ENCODE data around the gene VSIG10L.

Gene VSIG10L

DNA sequence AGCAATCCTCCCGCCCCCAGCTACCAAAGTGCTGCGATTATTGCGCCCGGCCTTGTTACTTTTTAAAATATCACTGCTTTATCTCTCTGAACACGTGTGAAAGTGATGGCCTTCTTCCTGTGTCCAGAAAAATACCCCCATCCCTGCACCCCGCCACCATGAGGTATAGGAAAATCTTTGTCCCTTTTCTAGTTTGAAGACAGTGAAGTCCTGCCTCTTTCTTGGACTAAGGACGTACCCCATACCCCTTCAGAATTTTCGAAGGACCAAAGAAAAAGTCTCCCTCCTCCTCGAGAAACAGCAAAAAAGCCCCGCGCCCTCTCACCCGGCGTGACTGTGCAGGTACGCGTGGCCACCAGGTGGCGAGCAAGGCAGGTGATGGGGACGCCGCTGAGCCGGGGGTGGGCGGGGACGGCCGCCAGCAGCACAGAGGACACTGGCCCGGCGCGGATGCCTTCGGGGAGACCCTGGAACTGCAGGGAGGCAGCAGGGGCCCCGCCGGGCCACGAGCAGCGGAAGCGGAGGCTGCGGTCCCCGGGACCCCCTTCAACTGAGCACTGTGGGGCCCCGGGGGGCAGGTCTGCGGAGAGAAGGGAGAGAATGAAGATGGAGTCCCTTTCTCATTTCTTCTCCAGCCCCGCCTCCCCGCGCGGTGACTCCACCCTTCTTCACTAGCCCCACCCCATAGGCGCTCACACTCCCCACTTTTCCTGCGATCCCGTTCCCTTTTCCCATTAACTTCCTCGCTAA, 3.2 kb downstream of the VSIG10L start:
- peak; percentile 83 for DNase-seq (ENCODE audit: low spot score)

DNA sequence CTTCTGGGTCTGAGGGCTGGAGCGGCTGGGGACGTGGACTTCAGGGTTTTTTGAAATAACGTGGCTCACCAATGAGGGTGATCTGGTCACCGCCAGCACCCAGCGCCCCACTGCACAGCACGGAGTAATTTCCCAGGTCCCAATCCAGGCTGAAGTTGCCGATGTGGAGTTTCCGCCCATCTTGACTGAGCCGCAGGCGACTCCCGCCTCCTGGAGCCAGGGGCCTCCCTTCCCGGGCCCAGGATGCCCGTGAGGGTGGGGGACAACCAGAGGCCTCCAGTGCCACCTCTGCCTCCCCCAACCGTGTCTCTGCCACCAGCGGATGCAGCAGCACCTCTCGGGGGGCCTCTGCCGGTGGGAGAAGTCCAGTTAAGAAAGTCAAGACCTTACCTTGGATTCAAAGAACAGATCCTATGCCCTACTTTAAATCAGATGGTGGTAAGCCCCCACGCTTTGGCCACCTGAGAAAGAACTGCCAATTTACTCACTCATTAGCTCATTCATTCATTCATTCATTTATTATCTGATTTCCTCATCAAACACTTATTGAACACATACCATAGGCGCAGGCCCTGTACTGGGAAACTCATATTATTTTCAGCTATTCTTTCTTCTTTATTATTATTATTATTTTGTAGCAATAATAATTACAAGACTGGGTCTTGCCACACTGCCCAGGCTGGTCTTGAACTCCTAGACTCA, 3.9 kb downstream of the VSIG10L start:
- DNase-seq (ENCODE audit: low spot score) = no peak

DNA sequence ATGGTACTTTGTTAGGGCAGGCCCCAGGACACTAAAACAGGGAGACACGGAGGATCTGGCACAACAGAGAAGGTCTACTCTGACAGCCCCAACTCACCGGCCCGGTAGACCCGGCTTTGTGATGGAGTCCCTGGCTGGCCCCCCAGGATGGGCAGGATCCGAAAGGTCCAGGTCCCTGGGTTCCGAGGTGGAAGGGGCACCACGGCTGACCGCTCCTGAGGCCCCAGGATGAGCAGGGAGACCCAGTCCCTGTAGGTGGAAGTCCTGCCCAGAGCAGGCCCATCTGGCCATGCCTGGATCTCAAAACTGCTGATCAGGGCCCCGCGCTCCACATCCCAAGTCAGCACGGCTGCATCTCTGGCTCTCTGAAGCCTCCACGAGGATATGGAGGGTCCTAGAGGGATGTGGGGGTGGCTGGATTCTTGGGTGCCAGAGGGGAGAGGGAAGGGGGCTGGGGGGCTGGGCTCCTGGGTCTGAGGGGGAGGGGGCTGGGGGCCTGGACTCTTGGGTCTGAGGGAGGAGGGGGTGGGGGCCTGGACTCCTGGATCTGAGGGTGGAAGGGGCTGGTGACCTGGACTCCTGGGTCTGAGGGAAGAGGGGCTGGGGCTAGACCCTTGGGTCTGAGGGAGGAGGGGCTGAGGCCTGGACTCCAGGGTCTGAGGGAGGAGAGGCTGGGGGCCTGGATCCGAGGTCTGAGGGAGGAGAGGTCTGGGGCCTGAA, 4.6 kb downstream of the VSIG10L start:
- no peak for DNase-seq (ENCODE audit: low spot score)

DNA sequence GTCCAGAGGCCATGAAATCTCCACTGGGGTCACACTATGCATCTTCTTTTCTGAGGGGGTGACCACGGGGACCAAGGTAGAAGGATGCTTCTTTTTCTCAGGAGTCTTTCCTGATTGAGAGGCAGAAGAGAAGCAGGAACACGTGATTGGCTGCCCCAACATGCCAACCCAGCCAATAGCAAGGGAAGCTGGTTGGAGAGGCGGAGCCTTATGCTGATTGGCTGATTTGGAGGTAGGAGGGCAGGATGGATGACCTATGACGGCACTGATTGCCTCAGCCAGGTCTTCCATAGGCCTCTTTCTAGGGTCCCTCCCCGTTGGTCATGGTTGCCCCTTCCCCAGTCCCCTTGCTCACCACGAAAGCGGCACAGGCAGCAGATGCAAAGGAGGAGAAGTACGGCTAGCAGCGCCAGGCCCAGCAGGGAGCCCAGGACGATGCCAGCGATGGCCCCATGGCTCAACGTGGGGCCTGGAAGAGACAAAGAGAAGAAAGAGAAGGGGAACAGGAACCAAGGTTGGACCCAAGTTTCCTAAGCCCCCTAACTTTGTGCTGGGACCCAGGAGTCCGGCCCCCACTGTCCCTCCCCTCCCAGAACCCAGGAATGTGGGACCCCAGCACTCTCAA, 8.0 kb downstream of the VSIG10L start:
- peak; percentile 20 for DNase-seq (ENCODE audit: low spot score)

DNA sequence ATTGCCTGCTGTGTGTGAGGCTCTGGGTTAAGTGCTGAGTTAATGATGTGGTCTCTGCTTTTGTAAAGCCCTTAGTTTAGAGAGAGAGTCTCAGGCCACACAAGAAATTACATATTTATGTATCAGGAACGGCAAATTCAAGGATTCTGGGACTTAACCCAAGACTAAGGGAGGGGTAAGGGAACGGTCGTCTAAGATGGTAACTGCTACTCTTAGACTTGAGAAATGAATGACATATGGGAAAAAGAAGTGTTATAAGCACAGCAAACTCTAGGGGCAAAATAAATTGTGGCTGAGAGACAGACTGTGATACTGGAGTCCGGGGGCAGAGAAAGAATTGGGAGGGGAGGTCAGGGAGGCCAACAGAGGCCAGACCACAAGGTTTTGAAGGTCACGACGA, 10.2 kb downstream of the VSIG10L start:
- DNase-seq (ENCODE audit: low spot score) = no peak

DNA sequence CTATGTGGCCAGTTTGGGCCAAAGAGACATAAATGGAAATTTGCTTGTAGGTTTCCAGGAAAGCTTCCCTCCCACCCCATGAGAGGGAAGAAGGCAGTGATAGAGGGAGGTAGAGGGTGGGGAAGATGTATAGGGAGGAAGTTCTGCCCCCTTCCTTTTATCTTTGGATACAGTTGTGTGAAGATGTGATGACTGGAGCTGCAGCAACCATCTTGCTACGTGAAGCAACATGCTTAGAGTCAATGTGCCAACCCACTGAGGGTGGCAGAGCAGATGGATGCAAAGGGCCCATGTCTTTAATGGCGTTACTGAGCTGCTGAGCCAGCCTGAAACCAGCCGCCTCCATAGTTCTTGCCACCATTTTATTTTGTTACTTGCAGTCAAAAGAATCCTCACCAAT, 10.7 kb downstream of the VSIG10L start:
- no peak for DNase-seq (ENCODE audit: low spot score)

DNA sequence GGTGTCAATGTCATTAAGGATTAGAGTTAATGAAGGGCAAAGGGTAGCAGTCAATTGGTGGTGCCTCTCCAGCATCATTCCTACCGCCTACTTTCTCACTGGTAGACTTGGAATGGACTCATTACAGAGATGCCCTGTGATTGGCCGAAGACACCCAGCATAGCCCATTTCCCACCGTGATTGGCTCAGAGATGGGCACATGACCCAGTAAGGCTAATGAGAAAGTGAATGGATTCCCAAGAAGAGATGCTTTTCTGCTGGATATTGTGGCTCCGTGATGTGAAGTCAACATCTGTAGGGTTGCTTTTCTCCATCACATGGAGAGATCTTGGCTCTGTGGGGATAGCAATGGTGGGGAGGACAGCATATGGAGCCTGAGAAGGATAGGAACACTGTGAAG, 11.6 kb downstream of the VSIG10L start:
- DNase-seq (ENCODE audit: low spot score) = no peak

DNA sequence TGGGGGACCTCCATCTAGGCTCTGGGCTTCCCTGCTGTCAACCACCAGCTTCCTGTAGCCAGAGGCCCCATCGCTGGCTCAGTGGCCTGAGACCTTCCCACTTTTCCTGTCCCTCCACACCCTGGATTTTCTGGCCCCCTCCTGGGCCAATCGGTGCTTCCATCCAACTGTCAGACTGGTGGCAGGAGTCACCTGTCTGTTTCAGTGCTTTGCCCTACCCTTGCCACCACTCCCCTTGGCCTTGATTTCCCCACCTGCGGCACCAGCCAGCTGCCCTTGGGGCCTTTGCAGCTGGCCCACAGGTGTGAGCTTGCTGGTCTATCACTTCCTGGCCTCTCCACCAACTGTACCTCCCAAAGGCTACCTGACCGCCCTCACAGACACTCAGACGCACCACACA, 12.5 kb downstream of the VSIG10L start:
- no peak for DNase-seq (ENCODE audit: low spot score)

DNA sequence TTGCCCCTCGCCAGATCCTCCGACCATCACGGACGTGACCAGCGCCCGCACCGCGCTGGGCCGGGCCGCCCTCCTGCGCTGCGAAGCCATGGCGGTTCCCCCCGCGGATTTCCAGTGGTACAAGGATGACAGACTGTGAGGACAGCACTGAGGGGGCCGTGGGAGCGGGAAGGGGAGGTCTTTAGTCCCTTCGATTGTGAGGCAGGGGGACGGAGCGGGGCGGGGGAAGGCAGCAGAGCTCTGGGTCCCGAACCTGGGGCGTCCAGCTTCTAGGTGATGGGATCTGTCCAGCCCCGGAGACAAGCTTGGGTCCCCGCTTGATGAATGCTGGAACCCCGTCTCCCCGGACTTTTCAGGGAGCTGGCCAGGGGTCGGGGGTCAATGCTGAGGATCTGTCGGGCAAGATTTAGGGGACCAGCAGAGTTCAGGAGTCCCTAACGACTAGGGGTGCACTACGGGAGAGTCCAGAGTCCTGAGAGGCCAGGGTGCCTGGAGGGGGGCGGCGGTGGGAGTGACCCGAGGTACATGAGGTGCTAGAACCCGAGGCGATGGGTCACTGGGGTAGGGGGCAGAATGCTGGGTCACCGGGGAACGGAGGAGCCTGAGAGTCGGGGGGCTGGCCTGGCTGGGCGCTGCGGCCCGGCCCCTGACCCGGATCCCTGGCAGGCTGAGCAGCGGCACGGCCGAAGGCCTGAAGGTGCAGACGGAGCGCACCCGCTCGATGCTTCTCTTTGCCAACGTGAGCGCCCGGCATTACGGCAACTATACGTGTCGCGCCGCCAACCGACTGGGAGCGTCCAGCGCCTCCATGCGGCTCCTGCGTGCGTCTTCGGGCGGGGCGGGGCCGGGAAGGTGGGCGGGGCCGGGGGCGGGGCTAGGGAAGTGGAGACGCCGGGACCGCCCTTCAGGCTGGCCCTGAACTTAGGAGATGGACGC, 14.6 kb downstream of the VSIG10L start:
- peak; percentile 37 for DNase-seq (ENCODE audit: low spot score)

DNA sequence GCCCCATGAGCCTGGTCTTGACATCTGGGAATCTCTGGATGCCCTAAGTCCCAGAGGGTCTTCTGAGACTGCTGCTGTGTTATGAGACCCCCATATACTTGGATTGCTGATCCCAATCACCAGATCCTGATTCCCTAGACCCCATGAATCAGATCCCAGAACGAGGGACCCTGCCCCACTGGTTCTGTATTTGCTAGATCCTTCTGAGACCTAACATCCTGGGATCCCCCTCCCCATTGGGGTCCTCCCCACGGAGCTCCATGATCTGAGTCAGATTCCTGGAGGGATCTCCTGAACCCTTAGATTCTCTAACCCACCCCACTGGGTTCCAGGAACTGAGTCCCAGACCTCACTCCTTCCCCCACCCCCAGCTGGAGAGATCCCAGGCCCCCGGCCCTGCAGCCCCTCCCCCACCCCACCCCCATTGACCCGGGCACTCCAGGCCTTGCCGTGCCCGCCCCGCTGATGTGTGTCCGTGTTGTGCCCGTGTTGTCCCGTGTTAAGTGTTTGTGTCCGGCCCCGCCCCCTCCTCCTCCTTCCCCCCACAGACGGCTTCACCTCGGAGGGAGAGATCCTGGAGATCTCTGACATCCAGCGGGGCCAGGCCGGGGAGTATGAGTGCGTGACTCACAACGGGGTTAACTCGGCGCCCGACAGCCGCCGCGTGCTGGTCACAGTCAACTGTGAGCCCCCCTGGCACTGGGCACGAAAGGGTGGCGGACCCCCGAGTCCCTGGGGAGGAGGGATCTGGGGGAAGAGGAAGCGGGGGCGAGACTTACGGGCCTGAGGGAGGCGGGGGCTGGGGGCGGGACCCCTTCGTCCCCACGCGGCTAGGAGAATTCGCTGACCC, 15.5 kb downstream of the VSIG10L start:
- no peak for DNase-seq (ENCODE audit: low spot score)

DNA sequence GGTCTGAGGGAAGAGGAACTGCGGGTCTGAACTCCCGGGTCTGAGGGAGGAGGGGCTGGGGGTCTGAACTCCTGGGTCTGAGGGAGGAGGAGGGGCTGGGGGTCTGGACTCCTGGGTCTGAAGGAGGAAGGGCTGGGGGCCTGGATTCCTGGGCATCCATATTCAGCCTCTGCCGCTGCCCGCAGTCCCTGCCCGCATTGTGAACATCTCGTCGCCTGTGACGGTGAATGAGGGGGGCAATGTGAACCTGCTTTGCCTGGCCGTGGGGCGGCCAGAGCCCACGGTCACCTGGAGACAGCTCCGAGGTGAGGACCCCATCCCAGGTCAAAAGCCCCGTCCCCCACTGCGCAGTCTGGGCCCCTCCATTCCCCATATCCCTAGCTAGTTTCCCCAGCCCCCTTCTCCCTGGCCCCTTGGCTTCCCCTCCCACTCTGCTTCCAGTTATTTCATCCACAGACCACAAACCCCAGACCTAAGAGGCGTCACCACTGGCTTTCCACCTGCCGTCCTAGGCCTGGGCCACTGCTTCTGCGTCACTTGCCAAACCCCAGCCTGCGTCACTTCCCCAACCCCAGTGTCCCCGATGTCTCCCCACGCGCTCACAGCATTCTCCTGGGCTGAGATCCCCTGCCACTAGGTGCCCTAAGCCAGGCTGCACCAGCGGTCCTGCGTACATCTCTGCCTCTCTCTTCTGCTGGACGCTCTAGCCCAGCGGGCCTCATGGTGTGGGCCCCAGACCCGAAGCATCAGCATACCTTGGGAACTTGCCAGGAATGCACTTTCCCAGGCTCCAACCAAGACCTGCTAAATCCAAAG, 16.6 kb downstream of the VSIG10L start:
- no peak for DNase-seq (ENCODE audit: low spot score)

DNA sequence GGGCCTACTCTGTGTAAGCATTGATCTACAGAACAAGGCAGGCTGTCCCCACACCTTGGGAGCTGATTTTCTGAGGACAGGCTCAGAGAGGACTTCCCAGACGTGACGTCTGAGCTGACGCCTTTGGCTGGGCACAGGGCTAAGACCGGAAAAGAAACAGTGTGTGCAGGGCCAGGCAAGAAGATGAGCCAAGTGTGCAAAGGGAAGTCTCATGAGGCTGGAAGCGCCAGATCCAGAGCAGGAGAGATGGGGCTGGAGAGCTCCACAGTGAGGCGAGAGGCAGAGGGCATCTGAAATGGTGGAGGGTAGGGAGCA, 17.8 kb downstream of the VSIG10L start:
- no peak for DNase-seq (ENCODE audit: low spot score)

DNA sequence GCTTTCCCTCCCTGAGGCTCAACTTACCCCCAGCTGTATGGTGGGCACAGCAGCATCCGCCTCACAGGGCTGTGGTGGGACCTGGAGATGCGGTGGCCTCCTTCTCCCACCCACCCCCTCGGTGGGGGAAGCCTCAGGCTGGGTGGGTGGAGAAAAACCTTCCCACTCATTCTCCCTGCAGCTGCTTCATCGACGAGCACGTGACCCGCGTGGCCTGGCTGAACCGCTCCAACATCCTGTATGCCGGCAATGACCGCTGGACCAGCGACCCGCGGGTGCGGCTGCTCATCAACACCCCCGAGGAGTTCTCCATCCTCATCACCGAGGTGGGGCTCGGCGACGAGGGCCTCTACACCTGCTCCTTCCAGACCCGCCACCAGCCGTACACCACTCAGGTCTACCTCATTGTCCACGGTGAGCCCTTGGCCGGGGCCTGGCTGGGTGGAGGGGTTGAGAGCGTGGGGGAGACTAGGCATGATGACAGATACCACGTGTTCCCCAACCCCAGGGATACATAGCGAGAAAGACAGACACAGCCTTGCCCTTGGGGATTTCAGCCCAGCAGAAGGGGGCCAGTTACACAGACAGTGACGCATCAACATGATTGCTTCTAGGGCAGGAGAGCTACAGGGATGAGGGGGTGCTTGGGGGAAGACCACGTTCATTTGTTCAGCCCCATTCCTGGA, 18.3 kb downstream of the VSIG10L start:
- DNase-seq (ENCODE audit: low spot score) = no peak

DNA sequence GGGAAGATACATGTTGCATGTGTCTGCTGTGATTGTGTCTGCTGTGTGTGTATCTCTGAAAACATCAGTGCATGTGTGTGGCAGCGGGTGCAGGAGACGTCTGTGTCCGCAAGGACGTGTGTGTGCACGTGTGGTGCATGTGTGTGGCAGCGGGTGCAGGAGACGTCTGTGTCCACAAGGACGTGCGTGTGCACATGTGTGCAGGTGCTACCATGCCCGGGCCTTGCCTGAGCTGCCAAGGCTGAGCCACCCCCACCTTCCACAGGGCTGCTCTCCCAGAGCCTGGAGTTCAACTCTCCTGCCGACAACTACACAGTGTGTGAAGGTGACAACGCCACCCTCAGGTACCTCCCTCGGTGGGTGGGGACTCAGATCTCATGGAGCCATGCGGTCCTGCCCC, 20.1 kb downstream of the VSIG10L start:
- DNase-seq (ENCODE audit: low spot score) = no peak

DNA sequence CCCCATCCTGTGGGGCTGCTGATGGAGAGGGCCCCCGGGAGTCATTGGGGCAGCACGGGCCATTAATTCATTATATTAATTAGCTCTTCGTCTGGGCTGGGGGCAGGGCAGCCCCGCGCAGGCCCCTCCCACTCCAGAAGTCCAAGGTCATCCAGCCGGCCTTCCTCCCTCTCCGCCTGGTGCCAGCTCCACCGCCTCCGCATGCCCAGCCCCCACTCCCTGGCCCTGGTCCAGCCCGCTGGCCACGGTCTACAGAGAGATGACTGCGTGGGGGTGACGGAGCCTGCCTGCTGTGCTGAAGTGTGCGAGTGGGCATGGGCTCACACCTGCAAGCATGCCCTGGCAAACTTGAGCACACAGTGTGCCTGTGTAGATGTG, 21.7 kb downstream of the VSIG10L start:
- DNase-seq (ENCODE audit: low spot score) = no peak

DNA sequence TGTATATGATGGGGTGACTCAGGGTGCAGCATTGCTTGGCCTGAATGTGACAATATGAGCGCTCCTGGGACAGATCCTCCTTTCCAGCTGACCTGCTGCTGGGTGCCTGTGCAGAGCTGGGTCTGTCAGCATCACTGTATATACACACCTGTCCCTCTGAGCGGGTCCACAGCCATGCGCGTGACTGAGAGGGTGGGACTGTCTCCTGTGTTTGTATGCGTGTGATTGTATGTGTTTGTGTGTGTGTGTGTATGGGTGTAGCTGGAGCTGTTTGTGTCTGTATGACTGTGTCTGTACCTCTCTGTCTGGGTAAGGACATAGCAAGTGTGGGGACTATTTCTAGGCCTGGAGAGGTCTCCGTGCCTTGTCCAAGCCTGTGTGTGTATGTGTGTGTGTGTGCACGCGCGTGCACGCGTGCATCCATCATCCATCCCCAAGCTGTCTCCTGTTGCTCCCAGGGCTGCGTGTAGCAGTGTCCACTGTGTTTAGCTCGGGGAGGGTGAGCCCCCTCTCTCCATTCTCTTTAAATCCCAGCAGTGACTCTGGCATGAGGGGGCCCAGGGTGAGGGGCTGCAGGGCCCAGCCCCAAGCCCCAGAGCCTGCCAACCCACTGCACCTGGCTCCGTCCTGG, 22.2 kb downstream of the VSIG10L start:
- no peak for DNase-seq (ENCODE audit: low spot score)

DNA sequence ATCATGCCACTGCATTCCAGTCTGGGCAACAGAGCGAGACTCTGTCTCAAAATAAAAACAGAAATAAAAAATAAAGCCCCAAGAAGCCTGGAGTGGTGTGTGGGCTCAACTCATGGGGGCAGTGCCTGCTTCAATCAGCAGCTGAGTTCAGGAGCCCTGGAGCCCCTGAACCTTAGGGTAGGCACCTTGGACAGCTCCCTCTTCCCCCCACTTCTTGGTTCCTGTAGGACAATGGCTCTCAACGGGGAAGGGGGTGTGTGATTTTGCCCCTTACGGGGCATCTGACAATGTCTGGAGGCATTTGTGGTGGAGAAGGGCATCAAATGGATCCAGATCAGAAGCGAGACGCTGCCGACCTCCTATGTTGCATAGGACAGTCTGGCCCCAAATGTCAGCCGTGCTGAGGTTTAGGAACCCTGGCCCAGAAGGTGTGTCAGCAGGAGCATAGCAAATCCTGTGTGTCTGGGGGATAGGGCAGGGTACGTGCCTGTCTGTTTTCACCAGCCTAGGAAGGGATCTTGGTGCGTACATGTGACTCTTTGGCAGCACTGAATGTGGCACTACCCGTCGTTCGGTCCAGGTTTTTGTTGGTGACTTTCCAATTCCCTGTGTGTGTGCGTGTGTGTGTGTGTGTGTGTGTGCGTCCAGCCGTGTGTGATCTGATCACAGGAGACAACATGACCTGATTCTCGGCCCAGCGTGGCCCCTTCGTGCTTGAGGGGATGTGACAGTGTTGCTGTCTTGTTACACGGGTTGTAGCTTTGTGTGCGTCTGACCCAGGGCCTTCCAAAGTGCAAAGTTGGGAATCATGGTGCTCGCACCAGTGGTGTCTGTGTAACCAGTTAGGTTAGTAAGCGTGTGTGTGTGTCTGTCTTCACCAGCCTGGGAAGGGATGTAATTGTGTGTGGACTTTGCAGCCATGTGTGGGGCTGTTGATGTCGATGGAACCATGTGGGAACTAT, 23.0 kb downstream of the VSIG10L start:
- no peak for DNase-seq (ENCODE audit: low spot score)

DNA sequence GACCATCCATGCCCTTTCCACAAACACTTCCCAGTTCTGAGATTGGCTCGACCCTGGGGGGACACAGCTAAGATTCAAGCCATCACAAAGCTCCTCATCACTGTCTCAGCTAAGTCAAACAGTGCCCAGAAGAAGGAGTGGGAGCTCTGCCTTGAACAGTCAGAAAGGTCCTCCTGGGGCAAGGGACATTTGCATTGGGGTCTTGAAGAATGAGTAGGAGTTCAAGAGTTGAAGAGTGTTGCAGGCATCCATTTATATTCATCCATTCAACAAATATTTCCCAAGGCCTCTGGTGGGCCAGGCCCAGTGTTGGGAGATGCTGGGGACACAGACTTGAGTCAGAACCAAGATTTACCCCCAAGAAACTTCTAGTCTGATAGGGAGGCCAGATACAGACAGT, 24.0 kb downstream of the VSIG10L start:
- no peak for DNase-seq (ENCODE audit: low spot score)

All from hematopoietic multipotent progenitor cell treated with erythropoietin and hydrocortisone succinate and interleukin-3 and kit ligand, for 17 days (in vitro differentiated cells).